Measurements from ENCODE around the gene CLIP1.

GRCh38 chr12:122449317-122449716 is 26.8 kb upstream of the CLIP1 start:
- TF ChIP-seq CTCF (IDR thresholded peaks at IDR 0.05) (no peak), POLR2A (IDR thresholded peaks at IDR 0.05) (no peak), POLR2AphosphoS5 (IDR thresholded peaks at IDR 0.05) (no peak), EP300 (IDR thresholded peaks at IDR 0.05) (no peak)
